ENCODE measurements around the gene PTPN3.
"Not testable (repeated sequence)": the region's sequence is repeated elsewhere in the genome, so short reads cannot be mapped to it uniquely, and the experiment has no call there.

The PTPN3 gene, protein sequence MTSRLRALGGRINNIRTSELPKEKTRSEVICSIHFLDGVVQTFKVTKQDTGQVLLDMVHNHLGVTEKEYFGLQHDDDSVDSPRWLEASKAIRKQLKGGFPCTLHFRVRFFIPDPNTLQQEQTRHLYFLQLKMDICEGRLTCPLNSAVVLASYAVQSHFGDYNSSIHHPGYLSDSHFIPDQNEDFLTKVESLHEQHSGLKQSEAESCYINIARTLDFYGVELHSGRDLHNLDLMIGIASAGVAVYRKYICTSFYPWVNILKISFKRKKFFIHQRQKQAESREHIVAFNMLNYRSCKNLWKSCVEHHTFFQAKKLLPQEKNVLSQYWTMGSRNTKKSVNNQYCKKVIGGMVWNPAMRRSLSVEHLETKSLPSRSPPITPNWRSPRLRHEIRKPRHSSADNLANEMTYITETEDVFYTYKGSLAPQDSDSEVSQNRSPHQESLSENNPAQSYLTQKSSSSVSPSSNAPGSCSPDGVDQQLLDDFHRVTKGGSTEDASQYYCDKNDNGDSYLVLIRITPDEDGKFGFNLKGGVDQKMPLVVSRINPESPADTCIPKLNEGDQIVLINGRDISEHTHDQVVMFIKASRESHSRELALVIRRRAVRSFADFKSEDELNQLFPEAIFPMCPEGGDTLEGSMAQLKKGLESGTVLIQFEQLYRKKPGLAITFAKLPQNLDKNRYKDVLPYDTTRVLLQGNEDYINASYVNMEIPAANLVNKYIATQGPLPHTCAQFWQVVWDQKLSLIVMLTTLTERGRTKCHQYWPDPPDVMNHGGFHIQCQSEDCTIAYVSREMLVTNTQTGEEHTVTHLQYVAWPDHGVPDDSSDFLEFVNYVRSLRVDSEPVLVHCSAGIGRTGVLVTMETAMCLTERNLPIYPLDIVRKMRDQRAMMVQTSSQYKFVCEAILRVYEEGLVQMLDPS
- total RNA-seq: 0.31 to 0.52 reads per million in 2 donors

DNA sequence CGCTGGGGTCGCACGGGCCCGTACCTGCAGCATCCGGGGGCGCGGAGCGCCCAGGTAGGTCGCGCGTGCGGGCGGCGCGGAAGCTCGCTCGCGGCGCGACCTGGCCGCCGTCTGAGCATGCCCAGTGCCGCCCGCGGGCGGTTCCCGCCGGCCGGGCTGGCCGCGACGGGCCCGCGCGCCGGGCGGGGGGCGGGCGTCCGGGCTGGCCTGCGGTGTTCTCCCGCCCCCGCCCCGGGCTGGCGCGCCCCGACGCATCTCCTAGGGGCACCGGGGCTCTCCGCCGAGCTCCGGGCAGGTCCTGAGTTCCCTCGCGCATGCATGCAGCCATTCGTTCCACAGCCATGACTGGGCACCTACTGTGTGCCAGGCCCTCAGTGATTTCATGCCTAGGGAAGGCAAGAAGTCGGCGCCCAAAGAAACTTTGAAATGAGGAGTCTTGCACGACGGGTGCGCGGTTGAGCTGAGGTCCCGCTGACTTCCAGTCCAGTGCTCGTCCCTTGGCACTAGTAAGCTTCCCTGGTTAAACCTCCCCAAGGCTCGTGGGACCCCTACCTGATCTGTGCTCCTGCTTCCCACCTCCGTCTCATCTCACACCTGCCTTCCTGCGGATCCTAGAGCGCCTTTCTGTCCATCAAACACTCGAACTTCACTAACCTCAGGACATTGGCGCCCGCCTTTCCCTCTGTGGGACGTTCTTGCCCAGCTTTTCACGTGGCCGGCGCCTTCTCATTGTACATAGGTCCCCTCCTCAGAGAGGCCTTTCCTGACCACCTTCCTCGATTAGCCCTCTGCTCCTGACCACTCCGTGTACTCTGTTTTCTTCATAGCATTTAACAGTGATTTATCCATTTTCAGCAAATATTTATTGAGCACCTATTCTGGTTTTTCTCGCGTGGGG, at the start of gene PTPN3:
Gene PTPN3 (minus strand): TSS at position 113 of the 898 bp plus-strand sequence. CDS start 34,873 bp downstream, outside the sequence.
- DNase-seq: no peak

DNA sequence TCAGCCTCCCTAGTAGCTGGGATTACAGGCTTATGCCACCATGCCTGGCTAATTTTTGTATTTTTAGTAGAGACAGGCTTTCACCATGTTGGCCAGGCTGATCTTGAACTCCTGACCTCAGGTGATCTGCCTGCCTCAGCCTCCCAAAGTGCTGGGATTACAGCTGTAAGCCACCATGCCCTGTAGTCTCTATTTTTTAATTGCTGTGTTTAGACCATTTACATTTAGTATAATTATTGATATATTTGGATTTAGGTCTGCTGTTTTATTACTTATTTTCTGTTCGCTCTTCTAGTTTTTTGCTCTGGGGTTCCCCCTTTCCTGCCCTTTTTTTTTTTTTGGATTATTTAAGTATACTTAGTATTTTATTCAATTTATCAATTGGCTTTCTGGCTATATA, 46.8 kb upstream of the PTPN3 start:
- DNase-seq: not testable (repeated sequence)

DNA sequence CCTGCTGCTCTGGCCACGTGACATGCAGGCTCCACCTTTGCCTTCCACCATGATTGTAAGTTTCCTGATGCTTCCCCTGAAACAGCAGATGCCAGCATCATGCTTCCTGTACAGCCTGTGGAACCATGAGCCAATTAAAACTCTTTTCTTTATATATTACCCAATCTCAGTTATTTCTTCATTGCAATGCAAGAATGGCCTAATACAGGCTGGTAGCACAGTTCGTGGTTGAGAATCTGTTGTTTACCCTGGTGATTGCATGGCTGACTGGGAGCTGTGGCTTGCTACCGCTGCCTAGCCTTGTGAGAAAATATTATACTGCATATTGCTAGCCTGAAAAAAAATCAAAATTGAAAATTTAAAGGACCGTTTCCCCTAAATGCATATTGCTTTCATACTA, 44.8 kb upstream of the PTPN3 start:
- DNase-seq: no peak

DNA sequence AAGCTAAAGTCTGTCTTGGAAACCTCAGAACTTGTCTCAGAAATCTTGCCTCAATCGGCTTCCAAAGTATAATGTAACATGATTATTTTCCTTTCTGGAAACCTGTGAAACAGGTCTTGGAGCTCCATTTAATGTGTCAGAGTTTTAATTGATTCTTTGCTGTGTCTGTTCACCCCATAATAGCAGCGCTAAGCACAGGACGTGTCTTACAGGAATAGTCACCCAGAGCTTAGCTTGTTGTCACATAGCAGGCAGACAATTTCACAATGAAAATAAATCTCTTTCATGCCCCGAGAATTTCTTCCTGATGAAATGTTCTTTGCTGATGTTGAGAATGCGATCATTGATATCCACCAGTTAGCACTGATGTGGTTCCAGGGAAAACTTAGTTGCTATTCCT, 40.2 kb upstream of the PTPN3 start:
- no peak for DNase-seq

DNA sequence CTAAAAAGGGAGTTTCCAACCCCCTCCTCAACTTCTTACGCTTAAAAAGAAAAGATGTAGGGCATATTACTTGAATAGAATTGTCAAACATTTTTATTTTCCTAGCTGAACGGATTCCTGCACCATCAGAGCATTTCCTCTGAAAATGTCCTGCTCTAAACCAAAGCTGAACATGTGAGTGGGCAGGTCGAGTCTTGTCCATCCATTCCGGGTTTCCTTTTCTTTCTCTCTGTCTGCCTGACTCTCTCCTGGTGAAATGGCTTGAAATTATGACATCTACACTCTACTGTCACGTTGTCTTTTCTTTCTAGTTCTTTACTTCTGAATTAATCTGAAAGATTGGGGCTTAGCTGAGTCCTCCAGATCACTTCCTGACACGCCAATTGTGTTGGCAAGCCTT, 39.2 kb upstream of the PTPN3 start:
- DNase-seq: no peak

DNA sequence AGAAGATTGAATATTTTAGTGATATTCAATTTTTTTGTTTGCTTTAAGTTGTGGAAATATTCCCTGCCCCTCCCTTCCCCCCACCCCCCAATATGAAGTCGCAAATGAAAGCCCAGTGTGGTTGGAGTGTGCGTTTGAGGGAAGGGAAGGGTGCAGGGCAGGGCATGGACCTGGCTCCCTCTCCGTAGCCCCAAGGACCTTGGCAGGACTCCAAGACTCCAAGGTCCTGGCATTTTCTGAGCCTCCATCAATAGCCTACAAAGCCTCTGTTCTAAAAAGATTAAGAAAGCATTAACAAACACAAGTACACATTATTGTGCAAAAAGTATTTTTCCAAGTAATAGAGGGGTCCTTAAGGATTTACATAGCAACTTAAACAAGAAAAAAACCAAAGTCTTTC, 38.8 kb upstream of the PTPN3 start:
- DNase-seq: no peak

DNA sequence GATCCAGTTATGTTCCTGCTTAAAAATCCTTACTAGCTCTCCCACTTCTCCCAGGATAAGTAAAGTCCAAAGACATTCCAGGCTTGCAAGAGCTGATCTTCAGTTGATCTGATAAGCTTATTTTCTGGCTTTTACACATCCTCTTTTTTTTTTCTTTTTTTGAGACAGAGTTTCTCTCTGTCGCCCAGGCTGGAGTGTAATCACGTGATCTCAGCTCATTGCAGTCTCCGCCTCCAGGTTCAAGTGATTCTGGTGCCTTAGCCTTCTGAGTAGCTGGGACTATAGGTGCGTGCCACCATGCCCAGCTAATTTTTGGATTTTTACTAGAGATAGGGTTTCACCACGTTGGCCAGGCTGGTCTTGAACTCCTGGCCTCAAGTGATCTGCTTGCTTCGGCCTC, 37.3 kb upstream of the PTPN3 start:
- DNase-seq: no peak

DNA sequence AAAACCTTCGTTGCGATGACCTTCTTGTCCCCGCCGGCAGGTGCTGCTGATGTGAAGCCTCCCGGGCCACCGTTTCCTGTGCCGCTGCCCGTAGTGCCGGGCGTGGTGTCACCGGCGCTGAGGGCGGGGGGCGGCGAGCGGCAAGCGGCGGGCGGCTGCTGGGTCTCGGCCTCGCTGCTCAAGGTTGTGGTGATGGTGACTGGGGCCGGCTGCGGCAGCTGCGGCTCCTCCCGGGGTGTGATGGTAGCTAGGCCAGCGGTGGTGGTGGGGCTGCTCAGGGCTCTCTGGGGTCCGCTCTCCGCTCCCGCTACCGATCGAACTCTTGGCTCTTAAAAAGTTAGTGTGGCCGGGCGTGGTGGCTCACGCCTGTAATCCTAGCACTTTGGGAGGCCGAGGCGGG, 36.0 kb upstream of the PTPN3 start:
- DNase-seq: no peak

DNA sequence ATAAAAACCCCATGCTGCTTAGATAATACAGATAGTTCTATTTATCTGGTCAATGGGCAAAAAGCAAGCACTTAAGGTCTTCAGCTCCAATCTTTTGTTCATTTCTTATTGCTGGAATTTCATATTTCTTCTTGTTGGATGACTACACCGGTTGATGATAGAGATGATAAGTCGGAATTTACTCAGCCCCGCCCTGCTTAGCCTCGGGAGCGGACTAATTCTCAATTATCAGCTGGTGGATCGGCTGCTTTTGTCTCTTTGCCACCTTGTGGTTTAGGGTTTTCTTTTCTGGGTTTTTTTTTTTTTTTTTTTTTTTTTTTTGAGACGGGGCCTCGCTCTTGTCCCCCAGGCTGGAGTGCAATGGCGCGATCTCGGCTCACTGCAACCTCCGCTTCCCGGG, 34.5 kb upstream of the PTPN3 start:
- not testable (repeated sequence) for DNase-seq

DNA sequence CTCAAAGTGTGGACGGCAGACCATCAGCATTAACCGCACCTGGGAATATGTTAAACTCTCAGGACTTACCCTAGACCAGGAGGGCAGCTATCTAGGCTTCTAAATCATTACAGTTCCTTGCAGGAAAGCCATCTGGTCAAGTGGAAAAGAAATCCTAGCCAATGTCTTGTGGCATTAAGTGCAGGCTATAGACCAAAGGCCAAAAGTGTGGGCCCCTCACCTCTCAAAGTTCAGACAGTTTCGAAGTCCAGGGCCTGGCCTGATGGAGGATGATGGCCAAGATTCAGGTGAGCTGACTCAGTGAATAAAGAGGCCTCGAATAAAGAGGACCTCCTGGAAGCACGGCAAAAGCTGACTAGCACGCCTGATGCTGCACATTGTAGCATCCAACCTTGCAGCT, 24.0 kb upstream of the PTPN3 start:
- no peak for DNase-seq

DNA sequence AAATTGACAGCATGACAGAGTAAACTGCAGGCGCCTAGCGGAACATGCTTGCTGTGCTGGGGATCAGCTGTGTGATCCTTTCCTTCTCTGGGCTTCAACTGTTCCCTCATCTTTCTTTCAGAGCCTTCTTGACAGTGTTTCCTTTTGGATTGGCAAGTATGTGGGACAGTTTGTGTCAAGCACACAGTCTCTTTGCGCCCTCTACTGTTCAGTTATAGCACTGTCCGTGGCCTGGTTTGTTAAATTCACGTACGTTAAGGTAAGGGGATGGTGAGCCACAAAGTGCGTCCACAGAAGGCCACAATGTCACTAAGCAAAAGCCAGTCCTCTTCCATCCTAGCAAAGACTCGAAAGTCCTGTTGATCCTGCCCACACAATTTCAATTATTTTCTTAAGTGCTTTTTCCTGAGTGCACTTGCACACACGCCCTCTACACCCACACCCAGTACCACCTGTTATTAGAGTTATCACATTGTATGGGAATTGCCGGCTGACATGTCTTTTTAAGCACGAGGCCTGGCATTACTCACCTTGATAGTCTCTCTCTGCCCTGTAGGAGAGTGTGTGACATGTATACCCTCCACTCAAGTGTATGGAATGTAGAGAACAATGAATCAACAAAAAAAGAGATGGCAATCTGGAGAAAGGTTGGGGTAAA, 22.5 kb upstream of the PTPN3 start:
- no peak for DNase-seq

DNA sequence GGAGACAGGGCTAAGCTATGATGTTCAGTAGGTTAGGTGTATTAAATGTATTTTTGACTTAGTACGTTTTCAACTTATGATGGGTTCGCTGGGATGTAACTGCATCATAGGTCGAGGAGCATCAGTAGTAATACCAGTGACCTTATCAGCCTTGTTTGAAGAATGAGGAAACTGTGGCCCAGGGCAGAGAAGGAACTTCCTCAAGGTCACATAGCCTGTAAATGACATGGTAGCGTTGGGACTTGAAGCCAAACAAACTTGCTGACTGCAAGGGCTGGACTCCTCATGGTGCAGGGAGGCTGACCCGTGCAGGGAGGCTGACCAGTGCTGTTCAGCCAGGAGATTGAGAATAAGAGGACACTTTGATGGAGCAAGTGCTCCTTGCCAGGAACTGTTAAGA, 21.3 kb upstream of the PTPN3 start:
- no peak for DNase-seq

DNA sequence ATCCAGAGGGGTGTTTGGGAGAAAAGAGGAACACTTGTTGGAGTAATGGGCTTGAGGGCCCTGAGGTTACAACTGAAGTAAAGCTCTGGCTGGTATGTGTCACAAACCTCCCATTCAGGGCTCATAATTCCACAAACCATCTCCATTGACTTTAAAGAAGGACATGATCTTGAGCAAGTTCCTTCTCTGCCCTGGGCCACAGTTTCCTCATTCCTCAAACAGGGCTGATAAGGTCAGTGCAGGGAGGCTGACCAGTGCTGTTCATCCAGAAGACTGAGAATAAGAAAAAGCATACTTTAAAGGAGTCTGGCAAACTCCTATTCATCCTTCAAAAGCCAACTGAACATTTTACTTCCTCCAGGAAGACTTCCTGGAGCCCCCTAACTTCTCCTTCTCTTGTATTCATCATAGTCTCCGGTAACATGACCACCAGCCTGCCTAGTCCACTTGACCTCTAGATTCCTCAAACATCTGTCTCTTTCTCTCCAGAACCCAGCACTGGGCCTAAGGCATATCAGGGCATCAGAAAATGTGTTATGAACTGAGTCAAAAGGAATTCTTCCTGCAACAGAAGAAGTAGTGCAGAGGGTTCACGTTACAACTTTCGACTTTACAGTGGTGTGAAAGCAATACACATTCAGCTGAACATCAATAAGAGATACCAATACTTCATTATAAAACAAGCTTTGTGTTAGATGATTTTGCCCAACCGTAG, 20.7 kb upstream of the PTPN3 start:
- no peak for DNase-seq

DNA sequence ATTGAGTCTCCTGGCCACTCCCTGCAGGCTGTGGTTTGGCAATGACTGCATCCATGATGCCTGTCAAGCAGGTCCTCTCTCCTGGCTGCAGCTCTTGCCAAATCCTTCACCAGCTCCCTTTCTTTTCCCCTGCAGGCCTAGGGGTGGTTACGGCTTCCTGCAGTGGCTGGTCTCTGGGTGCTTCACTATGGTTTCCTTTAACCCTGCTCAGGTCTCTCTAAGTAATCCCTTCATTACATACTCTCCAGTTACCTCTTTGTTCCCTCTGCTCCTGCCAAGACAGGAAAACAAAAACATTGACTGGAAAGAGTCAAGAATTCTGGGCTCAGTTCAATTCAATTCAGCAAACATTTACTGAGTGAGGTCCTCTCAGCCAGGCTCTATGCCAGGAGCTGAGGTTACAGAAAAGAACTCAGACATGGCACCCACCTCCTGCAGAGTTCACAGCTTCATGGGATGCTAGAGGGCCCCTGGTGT, 19.8 kb upstream of the PTPN3 start:
- no peak for DNase-seq

DNA sequence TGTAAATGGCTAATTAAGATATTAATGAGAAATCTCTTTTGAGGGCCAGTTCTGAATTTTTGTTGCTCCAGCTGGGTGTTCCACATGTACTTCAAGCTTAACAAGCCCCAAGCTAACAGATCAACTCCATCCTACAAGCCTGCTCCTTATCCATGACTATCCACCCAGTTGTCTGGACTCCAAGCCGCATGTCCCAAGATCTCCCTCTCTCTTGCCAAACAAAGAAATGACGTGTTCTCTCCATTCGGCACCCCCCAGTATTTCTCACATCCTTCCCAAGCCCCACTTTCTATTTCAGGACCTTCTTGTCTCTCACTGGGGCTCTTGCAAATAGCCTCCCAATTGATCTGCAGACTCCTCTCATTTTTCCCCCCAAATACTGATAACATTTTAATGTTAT, 15.8 kb upstream of the PTPN3 start:
- no peak for DNase-seq

DNA sequence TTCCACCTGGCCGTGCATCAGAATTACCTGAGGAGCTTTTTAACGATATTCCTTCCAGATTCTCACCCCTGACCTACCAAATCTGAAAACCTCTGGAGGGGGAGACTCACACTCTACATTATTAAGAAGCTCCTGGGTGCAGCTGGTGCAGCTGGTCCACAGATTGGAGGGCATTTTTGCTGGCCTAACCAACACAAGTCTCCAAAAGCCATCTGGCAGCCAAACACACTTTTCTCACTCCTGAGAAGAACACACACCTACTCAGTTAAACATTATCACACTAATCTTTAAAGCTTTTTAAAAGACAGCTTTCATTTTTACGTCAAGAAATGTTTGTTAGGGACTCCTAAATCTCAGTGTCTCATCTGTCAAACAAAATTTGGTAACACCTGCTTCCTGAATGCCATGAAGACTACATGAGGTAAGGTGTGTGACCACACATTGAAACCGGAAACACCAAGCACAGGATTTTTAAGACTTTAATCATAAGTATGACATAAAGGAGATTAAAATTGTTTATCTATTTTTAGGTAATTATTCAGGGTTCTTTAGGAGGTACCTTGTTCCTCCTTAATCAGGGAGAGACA, 14.2 kb upstream of the PTPN3 start:
- no peak for DNase-seq

DNA sequence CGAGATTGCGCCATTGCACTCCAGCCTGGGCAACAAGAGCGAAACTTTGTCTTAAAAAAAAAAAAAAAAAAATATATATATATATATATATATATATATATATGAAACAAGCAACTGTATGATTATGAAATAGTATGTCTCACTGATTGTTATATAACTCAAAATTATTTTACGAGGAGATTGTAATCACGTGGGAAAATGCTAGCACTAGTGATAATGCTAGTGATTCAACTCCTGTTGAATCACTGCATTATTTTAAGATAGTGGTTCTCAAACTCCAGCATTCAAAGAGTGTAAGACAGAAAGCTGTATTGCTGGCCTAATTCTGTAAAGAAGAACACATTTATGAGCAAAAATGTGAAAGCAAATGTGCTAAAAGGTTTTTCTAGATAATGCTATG, 12.4 kb upstream of the PTPN3 start:
- DNase-seq: no peak

DNA sequence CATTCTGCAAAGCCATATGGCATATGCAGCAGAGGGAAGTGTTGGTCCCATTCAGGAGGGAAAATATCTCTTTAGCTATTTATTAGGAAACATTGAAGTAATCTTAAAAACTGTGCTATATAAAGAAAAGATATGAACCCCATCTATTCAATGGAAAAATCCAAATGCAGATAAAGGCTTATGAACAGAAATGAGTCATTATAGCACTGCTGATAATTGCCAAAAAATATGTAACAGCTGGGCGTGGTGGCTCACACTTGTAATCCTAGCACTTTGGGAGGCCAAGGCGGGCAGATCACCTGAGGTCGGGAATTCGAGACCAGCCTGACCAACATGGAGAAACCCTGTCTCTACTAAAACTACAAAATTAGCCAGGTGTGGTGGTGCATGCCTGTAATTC, 11.9 kb upstream of the PTPN3 start:
- not testable (repeated sequence) for DNase-seq

DNA sequence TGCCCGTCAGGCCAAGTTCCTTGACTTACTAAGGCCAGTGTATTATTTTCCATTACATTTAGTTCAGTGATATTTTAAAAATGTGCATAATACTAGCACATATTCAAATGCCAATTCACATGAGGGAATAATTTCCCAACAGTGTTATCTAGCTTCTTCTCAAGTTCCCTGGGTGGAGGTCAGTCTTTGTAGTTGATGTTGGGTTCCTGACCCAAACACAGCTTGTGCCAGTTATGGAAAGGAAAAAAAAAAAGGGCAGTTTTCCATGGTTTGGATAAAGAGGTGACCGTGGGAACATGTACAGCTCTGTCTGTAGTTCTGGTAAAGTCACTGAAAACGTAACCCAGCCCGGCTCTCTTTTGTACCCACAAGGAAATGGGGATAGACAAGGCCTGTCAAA, 11.5 kb upstream of the PTPN3 start:
- no peak for DNase-seq

DNA sequence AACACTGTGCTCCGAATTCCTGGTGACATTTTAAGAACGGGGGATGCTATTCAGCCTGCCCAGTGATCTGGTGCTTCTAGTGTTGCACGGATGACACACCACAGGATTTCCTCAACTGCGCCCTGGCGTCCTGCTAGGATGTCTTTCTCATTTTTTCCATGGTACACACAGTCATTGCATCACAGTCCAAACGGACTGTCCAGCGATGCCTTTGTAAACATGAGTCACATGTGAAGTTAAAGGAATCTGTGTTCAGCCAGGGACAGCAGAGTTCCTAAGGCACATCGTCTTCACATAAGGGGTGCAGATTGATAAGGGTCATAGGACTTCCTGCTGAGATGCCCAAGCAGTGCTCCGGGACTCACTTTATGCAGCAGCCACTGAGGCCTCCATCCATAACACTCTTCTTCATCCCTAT, 9.3 kb upstream of the PTPN3 start:
- DNase-seq: no peak

DNA sequence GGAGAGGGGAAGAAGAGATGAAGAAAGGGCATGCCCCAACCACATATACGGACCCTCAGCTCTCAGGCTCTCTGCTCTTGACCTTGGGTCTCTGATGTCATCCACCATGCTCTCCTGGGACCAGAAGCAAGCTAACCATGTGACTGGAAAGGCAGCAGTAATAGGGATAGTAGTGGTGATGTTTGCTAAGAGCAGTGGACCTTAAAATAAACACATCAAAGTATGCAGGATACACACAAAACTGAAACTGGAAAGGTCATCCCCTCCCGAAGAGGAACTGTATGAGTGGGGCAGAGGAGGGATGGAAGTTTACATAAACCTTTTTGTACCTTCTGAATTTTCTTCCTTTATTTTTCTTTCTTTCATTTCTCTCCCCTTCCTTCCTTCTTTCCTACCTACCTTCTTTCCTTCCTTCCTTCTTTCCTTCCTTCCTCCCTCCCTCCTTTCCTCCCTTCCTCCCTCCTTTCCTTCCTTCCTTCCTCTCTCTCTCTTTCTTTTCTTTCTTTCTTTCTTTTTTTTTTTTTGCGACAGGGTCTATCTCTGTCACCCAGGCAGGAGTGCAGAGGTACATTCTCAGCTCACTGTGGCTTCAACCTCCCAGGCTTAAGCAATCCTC, 8.1 kb upstream of the PTPN3 start:
- DNase-seq: no peak
